GM12878 (cell line): Measurements from ENCODE around the gene ZNF689. TPM values are rescaled to one million over a fixed set of nuclear protein-coding genes. Genes with fewer than 3 reads are reported as not detected.

Source experiments
- ATAC-seq: fragments of 200-7000 bp; cut with Tn5 transposase; 3 replicates; pipeline ENCODE4 v1.9.1; 2020; ENCODE audit warnings: mild to moderate bottlenecking, moderate library complexity
- BruUV-seq: library from RNA; stranded (reverse); fragments of 400-500 nt; replicated peaks from 2 replicates; lab custom pipeline; 2021; lab: Mats Ljungman, UMichigan
- CTCF ChIA-PET: fragments of 300-600 bp; sonication (Branson Sonifier 250); formaldehyde crosslinking; extraction: SDS; loops from one replicate; lab custom pipeline; 2021; ENCODE audit warnings: inconsistent platforms; lab: Yijun Ruan, JAX
- POLR2A ChIA-PET: fragments of 350-600 bp; formaldehyde crosslinking; extraction: SDS; loops from one replicate; lab custom pipeline; 2021; ENCODE audit warnings: inconsistent platforms; lab: Charles Lee
- RAD21 ChIA-PET: fragments of 300-600 bp; sonication (Branson Sonifier 250); formaldehyde crosslinking; loops from one replicate; lab custom pipeline; 2023; ENCODE audit warnings: antibody characterized with exemption; ENCODE audit not compliant: unreplicated experiment; lab: Charles Lee
- SMC1A ChIA-PET: fragments of 300-600 bp; sonication (Branson Sonifier 250); formaldehyde crosslinking; loops from one replicate; lab custom pipeline; 2023; ENCODE audit not compliant: unreplicated experiment, uncharacterized antibody; lab: Charles Lee
- DNase-seq: peaks from one replicate; pipeline ENCODE4 v3.0.0-alpha.2; 2011; ENCODE audit warnings: low read depth, low spot score
- FAIRE-seq: peaks from 3 replicates; lab custom pipeline; 2011; peaks lifted over from hg19 to GRCh38; lab: Jason Lieb, UNC
- H2AFZ ChIP-seq: 2 replicates; pipeline ENCODE4 v1.6.0; 2011; ENCODE audit warnings: low read depth, low read length, control low read depth; ENCODE audit not compliant: control insufficient read depth
- H3K27ac ChIP-seq: 2 replicates; pipeline ENCODE4 v1.5.1; 2011; ENCODE audit warnings: control low read depth; ENCODE audit not compliant: control insufficient read depth, insufficient read depth
- H3K27me3 ChIP-seq, 2 experiments: replicated peaks in 1 of 2; 2 replicates each; pipeline versions ENCODE4 v1.6.0 to v1.6.1; 2011; ENCODE audit warnings: low read length in 1 of 2; ENCODE audit not compliant: control insufficient read depth in 2 of 2, insufficient read depth in 2 of 2
- H3K36me3 ChIP-seq, 2 experiments: 2 replicates each; pipeline ENCODE4 v1.5.1; 2011; ENCODE audit warnings: low read length in 1 of 2; ENCODE audit not compliant: control insufficient read depth in 2 of 2, insufficient read depth in 2 of 2
- H3K4me1 ChIP-seq: 2 replicates; pipeline ENCODE4 v1.6.1; 2011; ENCODE audit warnings: mild to moderate bottlenecking, low read length, moderate library complexity, mixed read lengths; ENCODE audit not compliant: control insufficient read depth, insufficient read depth
- H3K4me2 ChIP-seq: 2 replicates; pipeline ENCODE4 v1.6.0; 2011; ENCODE audit warnings: control low read depth; ENCODE audit not compliant: control insufficient read depth, insufficient read depth
- H3K4me3 ChIP-seq: fragments of 200-600 bp; sonication (generic); 2 replicates; pipeline ENCODE4 v1.5.1; 2016
- H3K79me2 ChIP-seq: 2 replicates; pipeline ENCODE4 v1.6.0; 2011; ENCODE audit warnings: low read length; ENCODE audit not compliant: control insufficient read depth, insufficient read depth
- H3K9ac ChIP-seq: 2 replicates; pipeline ENCODE4 v1.8.0; 2011; ENCODE audit warnings: low read length, control low read depth, mixed read lengths; ENCODE audit not compliant: control insufficient read depth, insufficient read depth
- H3K9me3 ChIP-seq: replicated peaks from 3 replicates; pipeline ENCODE4 v1.5.1; 2011; ENCODE audit warnings: mild to moderate bottlenecking, low read length; ENCODE audit not compliant: control insufficient read depth, insufficient read depth
- H4K20me1 ChIP-seq: 2 replicates; pipeline ENCODE4 v1.6.0; 2011; ENCODE audit not compliant: control insufficient read depth, insufficient read depth
- ETV6 ChIP-seq, 2 experiments: fragments of 450-650 bp in 1 of 2; IDR thresholded peaks in 1 of 2; conservative IDR thresholded peaks in 1 of 2; 2 replicates each; pipeline ENCODE4 v1.6.1; 2014; ENCODE audit warnings: antibody characterized with exemption in 1 of 2, borderline replicate concordance in 1 of 2, low read depth in 1 of 2, mild to moderate bottlenecking in 1 of 2, moderate library complexity in 1 of 2
- FOS ChIP-seq: IDR thresholded peaks from 3 replicates; pipeline ENCODE4 v1.6.1; 2011; ENCODE audit warnings: borderline replicate concordance; ENCODE audit not compliant: insufficient read length; ENCODE audit errors: extremely low read depth
- HDGF ChIP-seq: fragments of 450-650 bp; IDR thresholded peaks from 2 replicates; pipeline ENCODE4 v1.6.1; 2016; ENCODE audit warnings: antibody characterized with exemption
- KDM1A ChIP-seq: fragments of 200-600 bp; sonication (generic); IDR thresholded peaks from 2 replicates; pipeline ENCODE4 v1.6.1; 2016; ENCODE audit warnings: borderline replicate concordance
- STAT3 ChIP-seq: IDR thresholded peaks from 2 replicates; pipeline ENCODE4 v1.6.1; 2011; ENCODE audit warnings: low read depth, low read length, improper control_type of control experiment
- WGBS: methylation state at CpG from one replicate; pipeline ENCODE4 v1.1.6; 2016; ENCODE audit warnings: low lambda C conversion rate; ENCODE audit not compliant: insufficient replicate concordance, insufficient coverage; ENCODE audit errors: missing lambda C conversion rate; 5-methylcytosine and 5-hydroxymethylcytosine counted together
- in situ Hi-C: fragments of 300-500 bp; cut with MboI; formaldehyde crosslinking; loops from 9 replicates; pipeline ENCODE4 v1.14.3; 2018; ENCODE audit warnings: mixed read lengths
- intact Hi-C: fragments of 100-400 bp; cut with micrococcal nuclease; formaldehyde crosslinking; loops from one replicate; pipeline ENCODE4 v1.14.2; 2022; ENCODE audit not compliant: unreplicated experiment
- polyA plus RNA-seq, 11 experiments: library from polyadenylated mRNA; depleted of rRNA in 4 of 11; unstranded in 6 of 11; stranded (reverse) in 5 of 11; fragments of >200 nt; fragmentation: Nextera tagmentation in 4 of 11; fragmentation: Illumina TruSeq in 1 of 11; extraction: Ambion mirVana in 4 of 11; extraction: Trizol in 1 of 11; gene quantifications; 1 replicate in 1 of 11; 2 replicates in 10 of 11; pipeline versions ENCODE4 v1.2.1 to v1.2.3, GENCODE V29; 2011 to 2016; ENCODE audit warnings: inconsistent platforms in 2 of 11, missing spikeins in 2 of 11, low read depth in 1 of 11
- total RNA-seq, 4 experiments: library from RNA; depleted of rRNA in 3 of 4; stranded (reverse); fragments of >200 nt in 3 of 4; fragmentation: Illumina TruSeq in 1 of 4; extraction: Trizol in 1 of 4; gene quantifications; 2 replicates each; pipeline versions ENCODE4 v1.2.1 to v1.2.3, GENCODE V29; 2013 to 2021
- TF ChIP-seq, protein P1 (sequence below): IDR thresholded peaks from 2 replicates; pipeline ENCODE4 v1.6.1; 2011; ENCODE audit warnings: low read depth, mild to moderate bottlenecking, low read length, moderate library complexity, borderline replicate concordance; ENCODE audit errors: extremely low read depth

The ZNF689 gene
- total and polyA plus RNA-seq, 10 of the 15 experiments (the other 5 are each of a cell fraction or from before 2014, with no cell fraction given) = 4.7 to 13.2 (median 8.5) TPM

DNA sequence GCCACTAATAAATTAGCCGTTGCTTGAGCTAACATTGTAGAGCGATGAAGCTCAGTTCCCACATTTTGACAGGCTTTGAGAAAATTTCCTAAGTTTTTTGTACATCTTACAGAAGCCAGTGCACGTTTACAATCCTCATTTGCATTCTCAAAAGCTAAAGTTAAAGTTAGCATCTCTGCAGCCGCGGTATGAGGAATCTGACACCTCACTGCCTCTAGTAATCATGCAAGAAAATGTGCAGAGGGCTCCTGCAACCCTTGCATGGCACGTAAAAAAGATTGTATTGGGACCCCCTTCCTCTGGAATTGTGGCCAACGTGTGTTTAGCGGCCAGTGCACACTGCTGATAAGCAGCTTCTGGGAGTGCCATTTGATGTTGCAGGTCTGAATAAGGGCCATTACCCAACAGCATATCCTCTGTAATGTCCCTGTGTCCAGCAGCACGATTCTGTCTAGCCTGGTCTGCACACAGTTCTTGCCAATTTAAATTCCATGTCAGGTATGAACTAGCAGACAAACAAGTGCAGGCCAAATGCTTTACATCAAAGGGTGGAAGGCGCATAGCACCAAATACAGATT is 12.4 kb upstream of the ZNF689 start:
- H3K4me1 ChIP-seq = no peaks in the 10 kb centered on the region
- DNase-seq = no peak
- H3K4me2 ChIP-seq = no peak overlapping the region
- H3K27ac ChIP-seq = no peak overlapping the region
- BruUV-seq = no TSS peak
- no peak overlapping the region for H2AFZ ChIP-seq
- H3K79me2 ChIP-seq = no peaks in the 10 kb centered on the region
- H3K27me3 ChIP-seq = no peaks in the 10 kb centered on the region
- WGBS = 27% methylated on average over 10 of the region's 10 CpGs
- ChIA-PET SMC1A (interaction anchor here (1.1 to 1.7 kb wide), 2 partner anchors 15 to 193 kb away, joined by 4 read pairs; partner anchors contain the start of gene DCTPP1), POLR2A (interaction anchor here (0.7 kb wide), 1 partner anchor 12 kb away, joined by 3 read pairs; the partner anchor contains the start of gene ZNF689), CTCF (interaction anchor here (0.7 to 5.7 kb wide), 4 partner anchors 10 to 71 kb away, joined by 3 to 24 read pairs (median 4); no protein-coding TSS in a partner anchor), RAD21 (no interaction called here)
- no peaks in the 10 kb centered on the region for H4K20me1 ChIP-seq
- H3K36me3 ChIP-seq = no peaks in the 10 kb centered on the region
- no peak for FAIRE-seq
- no peak for ATAC-seq
- no peak overlapping the region for H3K9ac ChIP-seq
- intact Hi-C loops = no loop called here
- H3K9me3 ChIP-seq = no peaks in the 10 kb centered on the region; the same call in 2 of the 3 replicates
- TF ChIP-seq FOS (no peak), STAT3 (no peak), KDM1A (no peak), ETV6 (conservative IDR thresholded peaks at IDR 0.05 in 1 of 2, IDR thresholded peaks at IDR 0.05 in 1 of 2; ENCODE audit: borderline replicate concordance in 1 of 2, low read depth in 1 of 2) (no peak), HDGF (no peak)
- TF ChIP-seq, protein P1, sequence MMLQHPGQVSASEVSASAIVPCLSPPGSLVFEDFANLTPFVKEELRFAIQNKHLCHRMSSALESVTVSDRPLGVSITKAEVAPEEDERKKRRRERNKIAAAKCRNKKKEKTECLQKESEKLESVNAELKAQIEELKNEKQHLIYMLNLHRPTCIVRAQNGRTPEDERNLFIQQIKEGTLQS = no peak
- TF ChIP-seq, all 136 proteins: peak for 0
- no peak overlapping the region for H3K4me3 ChIP-seq
- in situ Hi-C loops = no loop called here
